HG02571 (cell line): ENCODE results near the gene KIF3B.
"Not testable (repeated sequence)": the region's sequence is repeated elsewhere in the genome, so short reads cannot be mapped to it uniquely, and the experiment has no call there.

Experiments used
- ATAC-seq: cut with Tn5 transposase; IDR thresholded peaks from one replicate; pipeline ENCODE4 v1.9.1; 2021; ENCODE audit warnings: mild to moderate bottlenecking, moderate library complexity; ENCODE audit not compliant: unreplicated experiment

The KIF3B gene

GRCh38 chr20:32292548-32292947 is 15.1 kb downstream of the KIF3B start:
- no peak for ATAC-seq

- ATAC-seq, result no peak
Measured at GRCh38 chr20:32294071-32294470, 16.6 kb downstream of the KIF3B start.

GRCh38 chr20:32296412-32296811 is 19.0 kb downstream of the KIF3B start:
- no peak for ATAC-seq

GRCh38 chr20:32296819-32297420 is 19.5 kb downstream of the KIF3B start:
- no peak for ATAC-seq

- ATAC-seq, result no peak
Measured at GRCh38 chr20:32297439-32297838, 20.0 kb downstream of the KIF3B start.

- no peak for ATAC-seq
Measured at GRCh38 chr20:32300647-32301046, 23.2 kb downstream of the KIF3B start.

- no peak for ATAC-seq
Measured at GRCh38 chr20:32301719-32302506, 24.5 kb downstream of the KIF3B start.

GRCh38 chr20:32302507-32302872 is 25.0 kb downstream of the KIF3B start:
- ATAC-seq, result no peak

GRCh38 chr20:32304131-32304746 is 26.8 kb downstream of the KIF3B start:
- no peak for ATAC-seq

GRCh38 chr20:32312718-32313424 is 35.4 kb downstream of the KIF3B start:
- no peak for ATAC-seq

GRCh38 chr20:32314768-32315167 is 37.3 kb downstream of the KIF3B start:
- no peak for ATAC-seq

- no peak for ATAC-seq
Measured at GRCh38 chr20:32315399-32315798, 37.9 kb downstream of the KIF3B start.

GRCh38 chr20:32315891-32316290 is 38.4 kb downstream of the KIF3B start:
- no peak for ATAC-seq

GRCh38 chr20:32316667-32317066 is 39.2 kb downstream of the KIF3B start:
- no peak for ATAC-seq

- no peak for ATAC-seq
Measured at GRCh38 chr20:32319100-32319499, 41.6 kb downstream of the KIF3B start.

GRCh38 chr20:32320305-32320704 is 42.9 kb downstream of the KIF3B start:
- ATAC-seq, result no peak

GRCh38 chr20:32321390-32321789 is 43.9 kb downstream of the KIF3B start:
- no peak for ATAC-seq

- ATAC-seq, result not testable (repeated sequence)
Measured at GRCh38 chr20:32322260-32322659, 44.8 kb downstream of the KIF3B start.

GRCh38 chr20:32323761-32324160 is 46.3 kb downstream of the KIF3B start:
- not testable (repeated sequence) for ATAC-seq

GRCh38 chr20:32325706-32326503 is 48.5 kb downstream of the KIF3B start:
- ATAC-seq, result no peak

GRCh38 chr20:32326504-32326845 is 49.0 kb downstream of the KIF3B start:
- ATAC-seq, result no peak
